ENCODE results near the gene SLC8A1.

Gene SLC8A1

DNA sequence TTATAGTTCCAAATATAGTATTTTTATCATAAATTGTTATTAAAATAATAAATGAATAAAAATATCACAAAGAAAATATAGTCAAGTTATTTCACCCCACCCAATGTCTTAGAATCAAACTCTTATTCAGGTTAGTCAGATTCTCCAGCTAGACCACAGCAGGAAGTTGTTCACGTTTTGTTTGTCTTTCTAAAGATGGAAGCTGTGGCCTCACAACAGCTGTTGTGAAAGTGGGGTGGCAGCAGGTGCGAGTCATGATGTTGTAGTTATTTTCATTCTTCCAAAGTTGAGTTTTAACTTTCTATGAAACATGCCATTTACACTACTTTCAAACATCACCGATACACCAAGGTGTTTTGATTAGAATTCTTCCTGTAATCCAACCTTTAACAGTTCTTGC is 272.9 kb downstream of the SLC8A1 start:
- no peak for DNase-seq

DNA sequence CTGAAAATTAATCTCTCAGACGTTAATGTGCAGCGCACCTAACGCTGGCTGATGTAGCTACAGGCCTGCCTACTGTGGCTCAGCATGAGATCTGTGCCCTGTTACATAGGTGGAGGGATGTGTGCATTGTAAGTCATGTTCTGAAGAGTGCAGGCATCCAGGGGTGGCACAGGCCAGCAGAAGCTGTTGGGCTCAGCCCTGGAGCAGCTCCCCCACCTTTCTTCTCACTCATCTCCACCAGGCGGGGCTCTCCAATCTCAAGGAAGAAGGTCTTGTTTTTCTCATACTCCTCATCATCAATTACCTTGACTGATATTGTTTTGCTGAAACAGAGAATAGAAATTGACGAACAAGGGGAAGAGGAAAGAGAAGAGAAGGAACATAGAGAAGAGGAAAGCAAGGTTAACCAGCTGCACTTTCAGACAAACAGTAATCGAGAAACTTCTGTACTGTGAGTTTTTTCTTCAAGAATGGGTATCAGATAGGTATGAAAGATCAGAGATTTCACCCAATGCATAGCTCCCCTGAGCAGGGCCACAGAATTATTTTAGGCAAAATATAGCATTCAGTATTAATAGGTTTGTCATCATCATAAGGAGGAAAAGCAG is 273.6 kb downstream of the SLC8A1 start:
- DNase-seq, result no peak

DNA sequence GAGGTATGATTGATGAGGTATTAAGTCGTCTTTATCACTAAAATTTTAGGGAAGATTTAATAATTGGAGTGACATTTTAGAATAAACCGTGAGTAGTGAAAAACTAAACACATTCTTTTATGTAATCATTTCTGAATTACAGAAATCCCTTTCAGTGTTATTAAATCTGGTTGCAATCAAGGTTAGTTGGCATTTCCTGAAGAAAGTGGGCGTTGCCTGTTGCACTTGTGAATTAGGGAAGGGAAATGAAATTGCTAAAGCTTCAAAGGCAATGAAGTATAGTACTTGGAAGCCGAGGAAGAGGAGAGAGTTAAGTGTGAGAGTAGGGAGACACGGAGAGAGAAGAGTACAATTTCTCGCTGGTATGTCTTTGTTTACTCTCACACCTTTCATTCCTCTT is 274.5 kb downstream of the SLC8A1 start:
- DNase-seq, result no peak

GRCh38 chr2:40173276-40173675 is 278.6 kb downstream of the SLC8A1 start:
- no peak for DNase-seq

DNA sequence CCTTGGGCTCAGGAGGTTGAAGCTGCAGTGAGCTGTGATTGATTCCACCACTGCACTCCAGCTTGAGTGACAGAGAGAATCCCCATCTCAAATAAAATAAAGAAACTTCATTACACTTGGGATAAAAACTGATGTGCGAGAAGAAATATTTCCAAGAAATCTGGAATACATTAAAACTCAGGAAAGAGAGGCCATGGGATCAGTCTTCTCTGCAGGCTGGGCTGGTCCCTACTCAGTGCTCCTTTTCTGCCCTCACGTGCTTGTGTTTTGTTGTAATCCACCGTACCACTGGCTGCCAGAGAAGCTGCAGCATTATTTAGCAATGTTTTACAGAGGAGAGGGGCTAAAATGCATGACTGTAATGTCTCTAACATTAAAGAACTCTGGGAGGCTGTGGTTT is 282.0 kb downstream of the SLC8A1 start:
- no peak for DNase-seq

DNA sequence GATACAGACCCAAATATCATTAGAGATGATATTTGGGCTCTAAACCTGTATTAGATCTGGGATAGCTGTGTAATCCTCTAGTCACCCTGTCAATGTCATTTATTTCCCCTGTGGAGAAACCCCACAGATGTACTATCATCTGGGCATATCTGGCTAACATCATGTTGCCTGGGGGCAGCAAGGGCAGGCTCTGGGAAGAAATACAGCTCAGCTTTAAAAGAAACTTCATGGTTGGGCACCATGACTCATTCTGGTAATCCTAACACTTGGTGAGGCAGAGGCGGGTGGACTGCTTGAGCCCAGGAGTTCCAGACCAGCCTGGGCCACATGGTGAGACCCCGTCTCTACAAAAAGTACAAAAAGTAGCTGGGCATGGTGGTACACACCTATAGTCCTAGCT is 282.5 kb downstream of the SLC8A1 start:
- no peak for DNase-seq

DNA sequence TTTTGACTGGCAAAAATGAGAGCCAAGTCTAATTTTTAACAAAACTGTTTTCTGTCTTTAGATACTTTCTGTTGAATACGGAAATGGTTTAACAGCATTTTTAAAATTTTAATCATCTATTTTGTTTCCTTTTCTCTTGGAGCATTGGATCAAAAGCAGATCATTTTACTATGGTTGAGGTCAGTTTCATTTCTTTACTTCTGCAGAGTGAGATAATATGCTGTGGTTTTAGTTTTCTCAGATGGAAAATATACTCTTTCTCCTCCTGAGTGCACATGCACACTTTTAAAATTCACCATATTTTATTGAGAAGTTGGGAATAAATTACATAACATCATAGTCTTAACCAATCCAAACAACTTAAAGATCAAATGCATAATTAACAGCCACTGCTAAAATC is 283.3 kb downstream of the SLC8A1 start:
- no peak for DNase-seq

DNA sequence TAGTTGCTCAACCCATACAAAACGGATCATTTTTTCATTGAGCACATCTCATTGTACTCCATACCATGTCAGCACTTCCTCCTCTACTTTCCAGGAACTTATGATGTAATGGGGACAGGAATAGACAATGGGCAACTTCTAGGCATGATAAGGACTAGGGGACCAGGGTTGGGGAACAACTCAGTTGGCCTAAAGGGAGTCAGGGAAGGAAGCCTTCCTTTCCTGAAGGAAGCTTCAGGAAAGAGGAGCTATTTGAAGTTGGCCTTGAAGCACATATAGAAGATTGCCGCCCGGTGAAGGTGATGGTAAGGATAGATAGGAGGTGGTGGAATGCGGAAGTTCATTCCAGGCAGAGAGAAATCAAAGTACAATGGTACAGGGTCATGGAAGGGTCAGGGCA is 283.9 kb downstream of the SLC8A1 start:
- DNase-seq, result no peak

GRCh38 chr2:40166006-40166405 is 285.9 kb downstream of the SLC8A1 start:
- no peak for DNase-seq

GRCh38 chr2:40165509-40165844 is 286.4 kb downstream of the SLC8A1 start:
- no peak for DNase-seq

DNA sequence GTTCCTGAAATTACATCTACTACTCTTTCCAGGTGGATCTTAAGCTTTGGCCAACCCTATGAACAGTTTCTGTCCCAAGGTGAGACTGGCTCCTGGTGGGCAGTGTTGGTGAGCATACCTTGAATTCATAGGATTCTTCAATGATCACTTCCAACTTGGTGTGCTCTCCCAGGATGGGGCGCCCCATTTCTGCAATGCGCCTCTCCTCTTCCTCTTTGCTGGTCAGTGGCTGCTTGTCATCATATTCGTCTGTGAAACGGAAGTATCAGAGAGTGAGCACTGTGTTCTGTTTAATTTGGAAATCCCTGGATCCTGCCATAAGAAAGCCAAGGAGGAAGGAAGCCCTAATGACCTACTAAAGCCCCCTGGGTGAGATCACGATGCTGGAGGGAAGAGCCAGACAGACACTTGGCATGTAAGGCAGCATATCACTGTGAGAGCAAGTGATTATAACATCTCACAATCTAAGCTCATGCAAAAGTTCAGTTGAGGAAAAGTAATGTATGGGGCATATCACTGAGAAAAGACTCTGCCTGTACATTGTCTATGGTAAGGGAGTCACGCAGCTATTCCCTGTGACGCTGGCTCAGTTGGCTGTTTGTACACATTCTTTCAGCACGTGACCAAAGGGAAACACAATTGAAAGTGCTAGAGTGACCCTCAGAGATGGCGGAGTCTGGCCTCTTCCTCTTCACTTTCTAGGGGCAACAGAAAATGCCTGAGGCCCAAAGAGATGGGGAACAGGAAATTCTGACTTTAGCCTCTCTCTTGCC is 287.0 kb downstream of the SLC8A1 start:
- DNase-seq, result no peak

DNA sequence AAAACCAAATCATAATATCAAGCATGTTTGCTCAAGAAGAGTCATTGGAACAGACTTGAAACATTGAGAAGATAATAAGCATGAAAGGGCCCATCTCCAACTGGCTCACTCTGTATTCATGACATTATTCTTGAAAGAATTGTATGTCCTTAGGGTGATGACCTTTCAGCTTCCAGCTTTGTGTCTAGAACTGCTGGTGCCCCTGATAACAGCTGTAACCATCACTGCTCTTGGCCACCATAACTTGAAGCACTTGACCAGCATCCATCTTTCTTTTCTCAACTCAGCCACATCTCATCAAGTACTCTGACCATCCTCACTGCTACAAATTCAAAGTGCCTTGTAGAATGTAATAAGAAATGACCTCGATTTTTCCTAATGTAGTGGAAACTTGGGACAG is 289.9 kb downstream of the SLC8A1 start:
- no peak for DNase-seq

GRCh38 chr2:40160751-40161218 is 291.1 kb downstream of the SLC8A1 start:
- DNase-seq, result no peak

DNA sequence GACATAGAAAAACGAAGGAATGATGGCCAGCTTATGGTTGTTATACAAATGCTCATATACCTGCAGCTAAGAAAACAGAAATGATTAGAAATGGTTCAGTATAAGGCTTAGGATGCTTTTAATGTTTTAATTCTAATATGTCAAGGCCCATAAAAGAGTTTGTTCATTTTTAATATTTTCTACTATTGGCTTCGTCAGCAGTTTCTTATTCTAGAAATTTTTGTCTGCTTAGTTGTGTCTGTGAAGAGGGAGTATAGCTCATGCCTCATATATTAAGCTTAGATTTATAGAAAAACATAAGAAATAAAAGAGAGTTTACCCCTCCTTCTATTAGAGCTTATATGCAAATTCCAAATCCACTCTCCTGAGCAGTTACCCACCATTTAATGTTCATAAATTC is 292.6 kb downstream of the SLC8A1 start:
- DNase-seq, result no peak

GRCh38 chr2:40158781-40159180 is 293.1 kb downstream of the SLC8A1 start:
- no peak for DNase-seq

DNA sequence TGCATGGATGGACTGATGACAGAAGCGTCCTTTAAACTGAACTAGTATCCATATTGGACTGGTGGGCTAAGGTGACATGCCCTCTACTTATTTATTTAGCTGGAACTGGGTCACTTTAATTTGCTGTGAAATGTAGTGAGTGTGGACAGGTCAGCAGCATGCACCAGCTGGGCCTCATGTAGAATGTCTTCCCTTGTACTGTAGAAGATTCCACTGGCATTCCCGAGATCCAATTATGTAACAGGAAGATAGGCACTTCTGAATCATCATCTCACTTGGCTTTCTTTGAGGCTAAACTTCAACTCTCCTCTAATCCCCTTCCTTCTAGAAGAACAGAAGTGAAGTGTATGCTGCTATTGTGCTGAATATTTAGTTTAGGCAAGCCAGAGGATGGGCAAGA is 296.2 kb downstream of the SLC8A1 start:
- no peak for DNase-seq

DNA sequence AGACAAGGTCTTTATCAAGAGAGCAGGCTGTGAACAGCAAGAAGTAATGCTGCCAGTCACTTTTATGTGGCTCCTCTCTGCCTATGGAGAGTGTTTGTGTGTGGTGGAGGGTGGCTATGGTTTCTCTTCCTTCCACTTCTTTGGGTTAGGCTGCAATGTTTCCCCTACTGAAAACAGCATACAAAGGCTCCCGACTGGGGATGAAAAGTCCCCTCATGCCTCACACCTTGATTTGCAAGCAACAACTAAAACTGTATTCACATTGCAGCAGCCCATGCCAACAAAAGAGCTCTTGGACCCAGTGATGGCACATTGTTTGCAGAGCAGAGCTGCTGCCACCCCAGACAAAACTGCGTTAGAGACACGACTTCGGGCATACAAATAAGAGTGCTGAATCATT is 301.6 kb downstream of the SLC8A1 start:
- no peak for DNase-seq

DNA sequence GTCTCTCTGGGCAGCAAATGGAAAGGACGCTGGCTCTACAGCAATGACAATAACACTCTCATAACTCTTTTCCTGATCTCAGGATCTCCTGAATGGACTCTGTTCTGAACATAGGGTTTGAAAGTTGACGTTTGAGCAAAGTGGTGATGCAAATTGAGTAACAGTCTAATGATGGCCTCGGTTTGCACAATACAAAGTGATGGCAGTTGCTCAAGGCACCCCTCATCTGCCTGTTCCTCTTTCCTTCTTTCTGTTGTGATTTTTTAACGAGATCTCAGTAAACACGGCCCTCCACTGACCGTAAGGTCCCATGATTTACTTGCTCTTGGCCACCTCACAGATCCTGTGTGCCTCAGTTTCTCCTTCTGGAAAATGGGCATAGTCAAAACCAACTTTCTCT is 303.6 kb downstream of the SLC8A1 start:
- DNase-seq, result no peak

- no peak for DNase-seq
Observed at GRCh38 chr2:40147360-40147759, 304.5 kb downstream of the SLC8A1 start.

- no peak for DNase-seq
Observed at GRCh38 chr2:40144022-40144421, 307.9 kb downstream of the SLC8A1 start.

DNA sequence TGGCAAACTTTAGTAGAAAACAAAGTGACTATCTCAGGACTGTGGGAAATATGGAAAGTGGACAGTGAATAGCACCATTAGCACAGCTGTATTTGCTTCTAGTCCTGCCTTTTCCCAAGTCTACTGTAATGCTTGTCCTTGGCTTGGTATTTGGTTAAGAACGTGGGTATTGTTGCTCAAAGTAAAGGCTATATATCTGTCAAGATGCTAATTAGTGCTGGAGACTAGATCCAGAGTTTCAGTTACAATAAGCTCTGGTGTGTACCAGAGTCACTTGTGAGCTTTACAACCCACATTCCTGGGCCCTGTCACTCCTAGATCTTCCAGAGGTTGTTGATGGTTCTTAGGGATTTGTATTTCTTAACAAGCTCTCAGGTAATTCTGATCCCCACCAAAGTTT is 313.6 kb downstream of the SLC8A1 start:
- DNase-seq, result no peak

DNA sequence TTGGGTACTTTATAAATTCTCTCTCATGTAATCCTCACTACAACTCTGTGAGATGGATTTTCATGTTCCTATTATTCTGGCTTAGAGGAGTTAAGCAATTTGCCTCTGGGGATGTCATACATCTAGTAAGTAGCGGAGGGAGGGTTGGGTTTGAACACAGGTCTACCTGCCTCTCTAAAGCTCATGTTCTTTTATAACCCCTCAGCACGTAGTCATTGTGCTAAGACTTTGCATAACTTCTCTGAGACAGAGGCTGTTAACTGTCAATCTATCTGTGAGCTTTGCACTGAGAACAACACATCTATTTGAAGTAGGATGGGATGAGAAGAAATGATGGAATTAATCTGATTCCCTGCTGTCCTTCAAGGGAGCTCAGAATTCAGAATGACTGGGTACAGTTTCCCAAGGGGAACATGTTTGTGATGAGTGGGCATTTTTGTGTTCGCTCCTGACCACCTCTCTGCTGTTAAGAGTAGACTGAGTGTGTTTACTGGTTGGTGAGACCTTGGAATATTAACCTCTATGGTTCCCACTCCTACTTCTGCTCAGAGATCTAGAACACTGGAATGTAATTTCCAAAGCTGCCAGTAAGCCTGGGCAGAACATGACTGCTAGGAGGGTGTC is 320.7 kb downstream of the SLC8A1 start:
- no peak for DNase-seq

DNA sequence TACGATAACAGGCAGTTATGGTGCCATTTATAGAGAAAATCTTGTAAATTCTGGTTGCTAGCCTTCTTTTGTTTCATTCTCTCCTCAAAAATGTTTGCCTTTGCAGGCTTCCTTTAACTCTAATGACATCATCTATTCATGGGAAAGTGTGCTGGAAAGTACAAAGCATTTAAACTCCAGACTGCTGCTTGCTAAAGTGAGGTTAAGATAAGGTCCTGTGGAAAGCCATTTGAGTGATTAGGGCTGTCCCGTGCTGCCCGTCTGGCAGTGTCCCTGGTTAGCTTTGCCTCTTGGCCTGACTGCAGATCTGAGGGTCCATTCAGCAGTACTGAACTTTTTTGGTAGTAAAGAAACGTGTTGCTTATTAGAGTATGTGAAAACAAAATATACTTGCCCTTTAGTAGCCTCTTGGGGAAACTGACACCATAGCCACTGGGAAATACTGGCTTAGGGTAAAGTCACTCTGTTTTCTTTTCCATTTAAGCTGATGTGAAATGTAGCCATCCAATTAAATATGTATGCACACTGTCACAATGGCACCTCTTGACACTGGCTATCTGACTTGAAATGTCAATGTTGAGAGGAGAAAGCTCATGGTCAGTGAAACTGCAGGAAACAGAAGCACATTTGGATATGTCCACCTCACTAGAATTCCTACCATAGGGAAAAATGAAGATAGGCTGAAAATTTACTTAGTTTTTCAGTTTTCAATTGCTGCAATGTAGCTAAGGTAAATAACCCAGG is 321.5 kb downstream of the SLC8A1 start:
- DNase-seq, result no peak

GRCh38 chr2:40129725-40130124 is 322.2 kb downstream of the SLC8A1 start:
- no peak for DNase-seq

All from stimulated activated CD4-positive, alpha-beta T cell treated with anti-CD3 and anti-CD28 coated beads, Interleukin-4, amount 100 ng/mL, for 4 hours (primary cell).